GM13977 (cell line): Measurements from ENCODE around the gene CEP295NL.

ENCODE experiments used
- DNase-seq: peaks from one replicate; pipeline ENCODE4 v3.0.0; 2012; ENCODE audit warnings: low spot score
- CTCF ChIP-seq: IDR thresholded peaks from 2 replicates; pipeline ENCODE4 v1.5.1; 2012; ENCODE audit warnings: mild to moderate bottlenecking, control low read depth; ENCODE audit not compliant: insufficient read depth; ENCODE audit errors: extremely low read depth, missing control alignments
- in situ Hi-C: fragments of 300-500 bp; cut with MboI; formaldehyde crosslinking; loops from one replicate; pipeline ENCODE4 v1.12.0; 2022; ENCODE audit warnings: low sequenced_read_pairs, low pct_unique_long_range_greater_than_20kb, mixed read lengths, inconsistent platforms; ENCODE audit not compliant: unreplicated experiment

CEP295NL gene

DNA sequence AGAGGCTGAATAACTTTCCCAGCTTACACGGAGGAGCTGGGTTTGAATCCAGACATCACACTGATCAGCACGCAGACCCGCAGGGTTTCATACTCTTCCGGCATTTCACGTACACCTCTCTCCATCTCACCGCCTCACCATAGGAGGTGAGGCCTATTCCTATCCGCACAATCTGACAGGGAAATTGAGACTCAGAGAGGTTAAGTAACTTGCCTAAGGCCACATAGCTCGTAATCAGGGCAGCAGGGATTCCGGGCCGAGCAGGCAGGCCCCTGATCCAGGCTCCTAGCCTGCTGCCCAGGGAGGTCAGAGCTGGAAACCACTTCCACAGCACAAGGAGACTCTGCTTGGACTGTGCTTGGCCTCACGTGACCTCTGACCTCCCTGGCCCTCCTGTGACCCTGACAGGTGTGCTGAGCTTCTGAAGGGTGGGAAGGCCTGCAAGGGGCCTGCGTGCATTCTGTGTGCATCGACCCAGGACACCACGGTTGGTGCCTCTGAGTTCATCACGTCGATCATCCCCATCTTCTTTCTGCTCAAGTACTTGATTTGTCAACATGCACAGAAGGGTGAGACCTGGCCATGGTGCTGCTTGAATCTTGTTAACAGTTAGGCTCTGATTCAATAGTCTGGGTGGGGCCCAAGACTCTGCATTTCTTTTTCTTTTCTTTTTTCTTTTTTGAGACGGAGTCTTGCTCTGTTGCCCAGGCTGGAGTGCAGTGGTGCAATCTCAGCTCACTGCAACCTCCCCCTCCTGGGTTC is 4.7 kb downstream of the CEP295NL start:
- in situ Hi-C loops: no loop called here

DNA sequence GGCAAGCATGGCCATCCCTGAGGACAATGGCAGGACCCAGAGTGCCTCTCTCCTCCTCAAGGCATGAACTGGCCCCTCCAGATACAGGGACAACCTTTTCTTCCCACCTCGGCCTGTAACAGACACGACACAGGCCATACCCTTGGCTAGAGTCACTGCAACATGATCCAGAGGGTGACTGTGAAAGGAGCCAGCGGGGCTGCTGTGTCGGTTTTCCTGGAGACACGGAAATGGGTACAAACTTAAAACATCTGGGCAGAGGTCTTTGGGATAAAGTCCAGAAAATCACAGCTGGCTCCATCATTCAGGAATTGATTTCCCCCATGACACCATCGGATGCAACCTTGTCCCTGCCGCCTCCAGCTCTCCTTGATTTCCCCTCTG is 5.3 kb downstream of the CEP295NL start:
- TF ChIP-seq CTCF: no peak
- in situ Hi-C loops: no loop called here
- no peak for DNase-seq

More for the DNA sequence above, 4.7 kb downstream of the CEP295NL start:
- no peak for DNase-seq
- TF ChIP-seq CTCF: no peak

- in situ Hi-C loops: no loop called here
- no peak for TF ChIP-seq CTCF
- no peak for DNase-seq
Measured at GRCh38 chr17:78896834-78897663, 6.0 kb downstream of the CEP295NL start.

- in situ Hi-C loops: no loop called here
- DNase-seq: no peak
- TF ChIP-seq CTCF: no peak
Measured at GRCh38 chr17:78896091-78896833, 6.7 kb downstream of the CEP295NL start.

DNA sequence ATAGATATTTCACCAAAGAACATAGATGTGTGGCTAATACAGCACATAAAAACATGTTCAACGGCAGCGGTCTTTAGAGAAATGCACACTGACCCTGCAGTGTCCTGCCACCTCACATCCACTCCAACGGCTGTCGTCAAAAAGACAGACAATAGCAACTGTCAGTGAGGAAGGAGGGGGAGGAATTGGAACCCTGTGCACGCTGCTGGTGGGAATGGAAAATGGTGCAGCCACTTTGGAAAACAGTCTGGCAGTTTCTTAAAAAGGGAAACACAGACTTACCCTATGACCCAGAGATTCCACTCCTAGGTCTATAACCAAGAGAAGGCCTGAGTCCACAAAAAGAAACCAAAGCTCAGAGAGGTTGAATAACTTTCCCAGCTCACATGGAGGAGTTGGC is 7.7 kb downstream of the CEP295NL start:
- in situ Hi-C loops: no loop called here
- no peak for TF ChIP-seq CTCF

GRCh38 chr17:78893684-78894083 is 9.3 kb downstream of the CEP295NL start:
- in situ Hi-C loops: no loop called here
- no peak for TF ChIP-seq CTCF

More for the DNA sequence above, 7.7 kb downstream of the CEP295NL start:
- DNase-seq: no peak

More at GRCh38 chr17:78893684-78894083, 9.3 kb downstream of the CEP295NL start:
- DNase-seq: no peak
